C4-2B (cell line): Measurements from ENCODE around the gene CTNNA1.

Experiments used
- CTCF ChIP-seq: fragments of 450-650 bp; conservative IDR thresholded peaks from 2 replicates; pipeline ENCODE4 v1.5.1; 2017; ENCODE audit warnings: mild to moderate bottlenecking
- ZFX ChIP-seq: fragments of 450-650 bp; IDR thresholded peaks from 2 replicates; pipeline ENCODE4 v1.6.1; 2017

- TF ChIP-seq CTCF (no peak), ZFX (no peak)
Observed at GRCh38 chr5:138762110-138762509, 8.9 kb downstream of the CTNNA1 start.
